SK-N-SH treated with all-trans-retinoic acid at 6 μM for 48 hours (cell line): ENCODE measurements around the gene ITGA5.
A peak's percentile ranks its signal among the peaks of the same experiment; 100 is the strongest.

Experiments used
- ATAC-seq: fragments of 200-7000 bp; cut with Tn5 transposase; 3 replicates; pipeline ENCODE4 v1.9.1; 2020; ENCODE audit warnings: mild to moderate bottlenecking, moderate library complexity
- ARNTL ChIP-seq: fragments of 450-650 bp; formaldehyde crosslinking; IDR thresholded peaks from 2 replicates; pipeline ENCODE4 v1.5.0; 2020; ENCODE audit warnings: low read depth, mild to moderate bottlenecking, moderate library complexity, borderline replicate concordance
- CSDC2 ChIP-seq: fragments of 250-450 bp; sonication (Bioruptor Pico); IDR thresholded peaks from 2 replicates; pipeline ENCODE4 v1.5.0; 2020; ENCODE audit warnings: mild to moderate bottlenecking, moderate library complexity
- ESRRG ChIP-seq: fragments of 250-450 bp; sonication (Bioruptor Pico); IDR thresholded peaks from 2 replicates; pipeline ENCODE4 v1.6.1; 2021; ENCODE audit warnings: mild to moderate bottlenecking
- GLIS3 ChIP-seq: fragments of 250-450 bp; sonication (Bioruptor Pico); IDR thresholded peaks from 2 replicates; pipeline ENCODE4 v1.5.0; 2020; ENCODE audit warnings: mild to moderate bottlenecking, moderate library complexity
- OSR1 ChIP-seq: fragments of 250-450 bp; sonication (Bioruptor Pico); IDR thresholded peaks from 2 replicates; pipeline ENCODE4 v1.8.0; 2022; ENCODE audit warnings: moderate library complexity, mild to moderate bottlenecking, inconsistent platforms
- PPARA ChIP-seq: fragments of 250-450 bp; sonication (Bioruptor Pico); IDR thresholded peaks from 2 replicates; pipeline ENCODE4 v1.5.0; 2020; ENCODE audit warnings: mild to moderate bottlenecking, borderline replicate concordance
- RARB ChIP-seq: fragments of 250-450 bp; sonication (Bioruptor Pico); IDR thresholded peaks from 2 replicates; pipeline ENCODE4 v1.8.0; 2021; ENCODE audit warnings: mild to moderate bottlenecking, moderate library complexity
- SNAI2 ChIP-seq: fragments of 250-450 bp; sonication (Bioruptor Pico); IDR thresholded peaks from 2 replicates; pipeline ENCODE4 v1.5.0; 2020; ENCODE audit warnings: mild to moderate bottlenecking, moderate library complexity
- TCF4 ChIP-seq: fragments of 250-450 bp; sonication (Bioruptor Pico); IDR thresholded peaks from 2 replicates; pipeline ENCODE4 v1.8.0; 2021; ENCODE audit warnings: mild to moderate bottlenecking, moderate library complexity, borderline replicate concordance
- TOX ChIP-seq: fragments of 250-450 bp; sonication (Bioruptor Pico); IDR thresholded peaks from 2 replicates; pipeline ENCODE4 v1.8.0; 2021; ENCODE audit warnings: mild to moderate bottlenecking, moderate library complexity, borderline replicate concordance
- ZC3H10 ChIP-seq: fragments of 250-450 bp; sonication (Bioruptor Pico); IDR thresholded peaks from 2 replicates; pipeline ENCODE4 v1.5.1; 2021; ENCODE audit warnings: mild to moderate bottlenecking, moderate library complexity
- ZFP30 ChIP-seq: fragments of 450-650 bp; formaldehyde crosslinking; IDR thresholded peaks from 2 replicates; pipeline ENCODE4 v1.5.0; 2022; ENCODE audit warnings: mild to moderate bottlenecking, moderate library complexity
- ZNF565 ChIP-seq: fragments of 450-650 bp; formaldehyde crosslinking; conservative IDR thresholded peaks from 2 replicates; pipeline ENCODE4 v1.5.0; 2020; ENCODE audit warnings: low read depth, mild to moderate bottlenecking, moderate library complexity
- ZNF8 ChIP-seq: fragments of 450-650 bp; formaldehyde crosslinking; IDR thresholded peaks from 2 replicates; pipeline ENCODE4 v1.5.0; 2020; ENCODE audit warnings: mild to moderate bottlenecking, moderate library complexity
- TF ChIP-seq, protein P1 (sequence below): fragments of 250-450 bp; sonication (Bioruptor Pico); IDR thresholded peaks from 2 replicates; pipeline ENCODE4 v1.8.0; 2020; ENCODE audit warnings: mild to moderate bottlenecking, moderate library complexity, borderline replicate concordance
- TF ChIP-seq, protein P2 (sequence below): fragments of 250-450 bp; sonication (Bioruptor Pico); IDR thresholded peaks from 2 replicates; pipeline ENCODE4 v1.8.0; 2021; ENCODE audit warnings: low read depth, mild to moderate bottlenecking, moderate library complexity, borderline replicate concordance
- TF ChIP-seq, protein P3 (sequence below): fragments of 250-450 bp; sonication (Bioruptor Pico); IDR thresholded peaks from 2 replicates; pipeline ENCODE4 v1.5.0; 2020; ENCODE audit warnings: mild to moderate bottlenecking, moderate library complexity
- TF ChIP-seq, protein P4 (sequence below): fragments of 250-450 bp; sonication (Bioruptor Pico); IDR thresholded peaks from 2 replicates; pipeline ENCODE4 v1.5.1; 2021; ENCODE audit warnings: mild to moderate bottlenecking, moderate library complexity

The ITGA5 gene

DNA sequence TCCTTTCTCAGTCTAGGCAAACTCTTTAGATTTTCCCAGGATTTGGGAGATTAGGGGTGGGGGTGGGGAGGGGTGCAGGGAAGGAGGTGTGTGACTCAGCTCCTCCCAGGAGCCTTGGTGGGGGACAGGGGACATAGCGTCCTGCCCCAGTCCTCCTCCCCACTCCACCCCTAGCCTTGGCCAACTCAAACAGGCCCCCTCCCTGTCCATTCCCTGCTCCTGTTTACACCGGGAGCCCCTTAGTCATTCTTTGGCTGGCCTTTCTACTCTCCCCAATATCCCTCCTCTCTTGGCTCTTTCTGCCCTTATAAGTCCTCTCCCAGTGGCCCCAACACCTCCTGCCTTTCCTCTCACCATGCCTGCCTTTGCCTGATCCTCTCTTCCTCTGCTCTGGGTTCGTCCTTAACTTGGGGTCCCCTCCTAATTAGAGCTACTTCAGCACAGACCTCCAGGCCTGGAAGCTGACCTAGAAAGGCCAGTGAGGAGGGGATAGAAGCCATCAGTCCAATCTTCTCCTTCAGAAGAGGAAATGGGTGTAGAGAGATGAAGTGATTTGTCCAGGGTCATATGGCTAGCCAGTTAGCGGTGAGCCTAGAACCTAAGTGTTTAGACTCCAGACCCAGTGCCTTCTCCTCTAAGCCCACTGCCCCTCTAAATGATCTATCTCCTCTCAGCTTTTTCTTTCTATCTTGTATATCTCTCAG is 2.3 kb upstream of the ITGA5 start:
- no peak for TF ChIP-seq SNAI2 (CRISPR knock-in tag)
- no peak for TF ChIP-seq CSDC2 (CRISPR knock-in tag)
- TF ChIP-seq, protein P1, sequence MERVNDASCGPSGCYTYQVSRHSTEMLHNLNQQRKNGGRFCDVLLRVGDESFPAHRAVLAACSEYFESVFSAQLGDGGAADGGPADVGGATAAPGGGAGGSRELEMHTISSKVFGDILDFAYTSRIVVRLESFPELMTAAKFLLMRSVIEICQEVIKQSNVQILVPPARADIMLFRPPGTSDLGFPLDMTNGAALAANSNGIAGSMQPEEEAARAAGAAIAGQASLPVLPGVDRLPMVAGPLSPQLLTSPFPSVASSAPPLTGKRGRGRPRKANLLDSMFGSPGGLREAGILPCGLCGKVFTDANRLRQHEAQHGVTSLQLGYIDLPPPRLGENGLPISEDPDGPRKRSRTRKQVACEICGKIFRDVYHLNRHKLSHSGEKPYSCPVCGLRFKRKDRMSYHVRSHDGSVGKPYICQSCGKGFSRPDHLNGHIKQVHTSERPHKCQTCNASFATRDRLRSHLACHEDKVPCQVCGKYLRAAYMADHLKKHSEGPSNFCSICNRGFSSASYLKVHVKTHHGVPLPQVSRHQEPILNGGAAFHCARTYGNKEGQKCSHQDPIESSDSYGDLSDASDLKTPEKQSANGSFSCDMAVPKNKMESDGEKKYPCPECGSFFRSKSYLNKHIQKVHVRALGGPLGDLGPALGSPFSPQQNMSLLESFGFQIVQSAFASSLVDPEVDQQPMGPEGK (CRISPR knock-in tag): no peak
- TF ChIP-seq, protein P2, sequence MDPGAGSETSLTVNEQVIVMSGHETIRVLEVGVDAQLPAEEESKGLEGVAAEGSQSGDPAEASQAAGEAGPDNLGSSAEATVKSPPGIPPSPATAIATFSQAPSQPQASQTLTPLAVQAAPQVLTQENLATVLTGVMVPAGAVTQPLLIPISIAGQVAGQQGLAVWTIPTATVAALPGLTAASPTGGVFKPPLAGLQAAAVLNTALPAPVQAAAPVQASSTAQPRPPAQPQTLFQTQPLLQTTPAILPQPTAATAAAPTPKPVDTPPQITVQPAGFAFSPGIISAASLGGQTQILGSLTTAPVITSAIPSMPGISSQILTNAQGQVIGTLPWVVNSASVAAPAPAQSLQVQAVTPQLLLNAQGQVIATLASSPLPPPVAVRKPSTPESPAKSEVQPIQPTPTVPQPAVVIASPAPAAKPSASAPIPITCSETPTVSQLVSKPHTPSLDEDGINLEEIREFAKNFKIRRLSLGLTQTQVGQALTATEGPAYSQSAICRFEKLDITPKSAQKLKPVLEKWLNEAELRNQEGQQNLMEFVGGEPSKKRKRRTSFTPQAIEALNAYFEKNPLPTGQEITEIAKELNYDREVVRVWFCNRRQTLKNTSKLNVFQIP: no peak
- TF ChIP-seq, protein P3, sequence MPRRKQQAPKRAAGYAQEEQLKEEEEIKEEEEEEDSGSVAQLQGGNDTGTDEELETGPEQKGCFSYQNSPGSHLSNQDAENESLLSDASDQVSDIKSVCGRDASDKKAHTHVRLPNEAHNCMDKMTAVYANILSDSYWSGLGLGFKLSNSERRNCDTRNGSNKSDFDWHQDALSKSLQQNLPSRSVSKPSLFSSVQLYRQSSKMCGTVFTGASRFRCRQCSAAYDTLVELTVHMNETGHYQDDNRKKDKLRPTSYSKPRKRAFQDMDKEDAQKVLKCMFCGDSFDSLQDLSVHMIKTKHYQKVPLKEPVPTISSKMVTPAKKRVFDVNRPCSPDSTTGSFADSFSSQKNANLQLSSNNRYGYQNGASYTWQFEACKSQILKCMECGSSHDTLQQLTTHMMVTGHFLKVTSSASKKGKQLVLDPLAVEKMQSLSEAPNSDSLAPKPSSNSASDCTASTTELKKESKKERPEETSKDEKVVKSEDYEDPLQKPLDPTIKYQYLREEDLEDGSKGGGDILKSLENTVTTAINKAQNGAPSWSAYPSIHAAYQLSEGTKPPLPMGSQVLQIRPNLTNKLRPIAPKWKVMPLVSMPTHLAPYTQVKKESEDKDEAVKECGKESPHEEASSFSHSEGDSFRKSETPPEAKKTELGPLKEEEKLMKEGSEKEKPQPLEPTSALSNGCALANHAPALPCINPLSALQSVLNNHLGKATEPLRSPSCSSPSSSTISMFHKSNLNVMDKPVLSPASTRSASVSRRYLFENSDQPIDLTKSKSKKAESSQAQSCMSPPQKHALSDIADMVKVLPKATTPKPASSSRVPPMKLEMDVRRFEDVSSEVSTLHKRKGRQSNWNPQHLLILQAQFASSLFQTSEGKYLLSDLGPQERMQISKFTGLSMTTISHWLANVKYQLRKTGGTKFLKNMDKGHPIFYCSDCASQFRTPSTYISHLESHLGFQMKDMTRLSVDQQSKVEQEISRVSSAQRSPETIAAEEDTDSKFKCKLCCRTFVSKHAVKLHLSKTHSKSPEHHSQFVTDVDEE (CRISPR knock-in tag): no peak
- TF ChIP-seq TOX (CRISPR knock-in tag): no peak
- no peak for ATAC-seq

DNA sequence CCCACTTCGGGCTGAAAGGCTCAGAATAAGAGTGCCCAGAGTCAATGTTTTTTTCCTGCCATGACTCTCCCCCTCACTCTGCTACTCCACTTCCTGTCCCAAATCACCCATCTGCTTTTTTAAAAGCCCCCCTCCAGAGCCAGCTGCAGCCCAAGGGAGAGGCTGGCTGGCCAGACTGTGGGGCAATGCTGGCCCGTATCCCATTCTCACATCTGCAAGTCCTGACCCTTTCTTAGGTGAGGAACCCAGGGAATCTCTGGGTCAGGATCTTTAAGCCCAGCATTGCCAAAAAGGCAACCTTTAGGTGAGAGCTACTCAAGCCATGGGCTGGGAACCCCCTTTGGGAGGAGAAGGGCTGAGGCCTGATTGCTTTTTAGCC is 1.7 kb upstream of the ITGA5 start:
- no peak for ATAC-seq

DNA sequence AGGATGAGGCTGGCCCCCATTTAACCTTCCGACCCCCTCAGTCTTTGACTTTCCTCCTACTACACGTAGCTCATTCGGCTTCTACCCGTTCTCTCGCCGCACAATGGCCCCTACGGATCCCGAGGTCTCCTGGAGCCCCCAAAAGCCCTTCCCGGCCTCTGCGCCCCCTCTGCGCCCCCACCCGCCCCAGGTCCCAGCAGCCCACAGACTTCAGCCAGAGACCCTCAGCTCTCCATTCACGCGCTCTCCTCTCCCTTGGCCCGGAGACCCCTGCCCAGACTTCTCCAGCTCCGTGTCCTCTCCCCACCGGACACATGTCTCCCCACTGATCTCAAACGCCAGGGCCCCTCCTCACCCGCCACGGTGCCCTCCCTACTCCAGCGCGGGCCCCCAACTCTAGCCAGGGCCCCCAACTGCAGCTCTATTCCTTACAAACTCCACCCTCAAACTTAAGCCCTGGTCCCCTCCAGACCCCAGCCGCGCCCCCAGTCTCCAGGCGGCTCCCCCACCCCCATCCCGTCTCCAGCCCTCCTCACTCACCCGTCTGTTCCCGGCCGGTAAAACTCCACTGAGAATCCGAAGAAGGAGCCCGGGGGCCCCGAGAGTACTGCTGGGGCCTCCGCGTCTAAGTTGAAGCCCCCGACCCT is 502 bp downstream of the ITGA5 start:
- peak; percentile 38 for ATAC-seq
- no peak for TF ChIP-seq PPARA (CRISPR knock-in tag)
- no peak for TF ChIP-seq ARNTL (CRISPR knock-in tag)
- TF ChIP-seq ZFP30 (CRISPR knock-in tag): no peak
- no peak for TF ChIP-seq ZNF565
- no peak for TF ChIP-seq ZNF8 (CRISPR knock-in tag)
- no peak for TF ChIP-seq TOX (CRISPR knock-in tag)
- TF ChIP-seq, protein P1 (CRISPR knock-in tag): no peak
- no peak for TF ChIP-seq ZC3H10 (CRISPR knock-in tag)
- TF ChIP-seq SNAI2 (CRISPR knock-in tag): no peak
- no peak for TF ChIP-seq ESRRG (CRISPR knock-in tag)

More for the DNA sequence above, 1.7 kb upstream of the ITGA5 start:
- TF ChIP-seq RARB (CRISPR knock-in tag): no peak
- TF ChIP-seq, protein P1 (CRISPR knock-in tag): no peak
- no peak for TF ChIP-seq ARNTL (CRISPR knock-in tag)
- no peak for TF ChIP-seq CSDC2 (CRISPR knock-in tag)
- no peak for TF ChIP-seq ZNF565
- TF ChIP-seq ZFP30 (CRISPR knock-in tag): no peak
- TF ChIP-seq TOX (CRISPR knock-in tag): no peak
- no peak for TF ChIP-seq TCF4
- TF ChIP-seq ZNF8 (CRISPR knock-in tag): no peak
- no peak for TF ChIP-seq OSR1 (CRISPR knock-in tag)
- TF ChIP-seq PPARA (CRISPR knock-in tag): no peak
- no peak for TF ChIP-seq GLIS3
- TF ChIP-seq, protein P4, sequence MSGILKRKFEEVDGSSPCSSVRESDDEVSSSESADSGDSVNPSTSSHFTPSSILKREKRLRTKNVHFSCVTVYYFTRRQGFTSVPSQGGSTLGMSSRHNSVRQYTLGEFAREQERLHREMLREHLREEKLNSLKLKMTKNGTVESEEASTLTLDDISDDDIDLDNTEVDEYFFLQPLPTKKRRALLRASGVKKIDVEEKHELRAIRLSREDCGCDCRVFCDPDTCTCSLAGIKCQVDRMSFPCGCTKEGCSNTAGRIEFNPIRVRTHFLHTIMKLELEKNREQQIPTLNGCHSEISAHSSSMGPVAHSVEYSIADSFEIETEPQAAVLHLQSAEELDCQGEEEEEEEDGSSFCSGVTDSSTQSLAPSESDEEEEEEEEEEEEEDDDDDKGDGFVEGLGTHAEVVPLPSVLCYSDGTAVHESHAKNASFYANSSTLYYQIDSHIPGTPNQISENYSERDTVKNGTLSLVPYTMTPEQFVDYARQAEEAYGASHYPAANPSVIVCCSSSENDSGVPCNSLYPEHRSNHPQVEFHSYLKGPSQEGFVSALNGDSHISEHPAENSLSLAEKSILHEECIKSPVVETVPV (CRISPR knock-in tag): no peak
